Spinal cord (tissue), 10 donors: ENCODE data around the gene UBASH3B. TPM values are rescaled to one million over a fixed set of nuclear protein-coding genes. Genes with fewer than 3 reads are reported as not detected.
A peak's percentile ranks its signal among the peaks of the same experiment; 100 is the strongest.

Experiments used
- DNase-seq, 6 donors: peaks; one replicate each; pipeline versions ENCODE4 v3.0.0 to v3.0.0-alpha.2; 2013 to 2015; ENCODE audit warnings: low spot score in 6 of 6, low read depth in 4 of 6
- H3K27ac ChIP-seq: one replicate; pipeline ENCODE4 v1.5.1; 2013; ENCODE audit warnings: low read depth, low read length, control low read depth
- H3K27me3 ChIP-seq: one replicate; pipeline ENCODE4 v1.6.1; 2013; ENCODE audit warnings: low read length; ENCODE audit not compliant: control insufficient read depth, insufficient read depth
- H3K36me3 ChIP-seq: one replicate; pipeline ENCODE4 v1.6.1; 2013; ENCODE audit warnings: low read length; ENCODE audit not compliant: control insufficient read depth, insufficient read depth
- H3K4me1 ChIP-seq: one replicate; pipeline ENCODE4 v1.6.1; 2013; ENCODE audit warnings: low read length; ENCODE audit not compliant: control insufficient read depth, insufficient read depth
- H3K4me3 ChIP-seq: one replicate; pipeline ENCODE4 v1.5.1; 2013; ENCODE audit warnings: low read depth, low read length, control low read depth
- H3K9me3 ChIP-seq: one replicate; pipeline ENCODE4 v1.6.1; 2013; ENCODE audit warnings: low read length; ENCODE audit not compliant: control insufficient read depth, insufficient read depth
- WGBS: methylation state at CpG from one replicate; pipeline ENCODE4 v1.1.5; 2013; ENCODE audit warnings: missing lambda C conversion rate; ENCODE audit not compliant: insufficient coverage; 5-methylcytosine and 5-hydroxymethylcytosine counted together
- polyA plus RNA-seq, 2 donors: library from polyadenylated mRNA; unstranded; fragments of 120-200 nt; gene quantifications; one replicate each; pipeline ENCODE4 v1.2.1, GENCODE V29; 2013; ENCODE audit not compliant: insufficient read length in 2 of 2
- total RNA-seq, 2 donors: library from RNA; depleted of rRNA in 1 of 2; stranded (reverse); fragments of 120-200 nt in 1 of 2; fragments of >200 nt in 1 of 2; gene quantifications; one replicate each; pipeline versions ENCODE4 v1.2.3 to v1.2.4, GENCODE V29; 2013 to 2014
- donor health status: healthy.

UBASH3B gene
- total and polyA plus RNA-seq, 4 donors, result 6.0 to 17.2 (median 9.6) TPM

GRCh38 chr11:122685041-122685440, 29.5 kb downstream of the UBASH3B start:
- no peaks in the 10 kb centered on the region for H3K27me3 ChIP-seq
- H3K4me3 ChIP-seq, result no peak overlapping the region
- H3K9me3 ChIP-seq, result no peaks in the 10 kb centered on the region
- H3K4me1 ChIP-seq, result no peaks in the 10 kb centered on the region
- WGBS, result 100% methylated on average over 1 of the region's 2 CpGs
- DNase-seq, result no peak
- H3K36me3 ChIP-seq, result no peaks in the 10 kb centered on the region
- no peak overlapping the region for H3K27ac ChIP-seq

- WGBS, result 87% methylated on average over 6 of the region's 8 CpGs
- Histone ChIP-seq H3K27ac (no peak overlapping the region), H3K36me3 (no peaks in the 10 kb centered on the region), H3K4me1 (peaks cover 9% of the 10 kb centered on the region), H3K9me3 (no peaks in the 10 kb centered on the region), H3K27me3 (no peaks in the 10 kb centered on the region), H3K4me3 (no peak overlapping the region)
- no peak for DNase-seq
These were observed 30.6 kb downstream of the UBASH3B start for GRCh38 chr11:122686111-122686510.

DNA sequence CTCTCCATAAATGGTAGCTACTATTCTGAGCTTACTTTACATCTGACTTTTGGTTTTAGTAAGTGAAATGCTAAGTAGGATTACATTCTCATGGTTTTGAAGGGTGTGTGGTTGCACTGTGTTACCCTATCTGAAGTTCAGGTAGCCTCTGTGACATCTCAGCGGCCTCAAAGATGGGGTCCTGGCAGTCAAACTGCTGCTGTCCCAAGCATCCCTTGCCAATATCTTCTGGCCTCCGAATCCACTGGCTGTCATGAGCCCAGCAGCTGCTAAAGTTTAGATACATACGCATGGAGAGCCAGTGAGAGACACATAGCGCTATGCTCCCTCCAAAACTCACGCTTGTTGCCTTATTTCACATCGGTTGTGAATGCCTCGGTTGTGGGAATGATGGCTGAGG, 34.9 kb downstream of the UBASH3B start:
- no peaks in the 10 kb centered on the region for H3K9me3 ChIP-seq
- peaks cover 15% of the 10 kb centered on the region for H3K4me1 ChIP-seq
- peak overlapping the region; percentile 64 for H3K27ac ChIP-seq
- no peak overlapping the region for H3K4me3 ChIP-seq
- 86% methylated on average over 2 of the region's 7 CpGs for WGBS
- no peaks in the 10 kb centered on the region for H3K36me3 ChIP-seq
- DNase-seq, result no peak
- H3K27me3 ChIP-seq, result no peaks in the 10 kb centered on the region

DNA sequence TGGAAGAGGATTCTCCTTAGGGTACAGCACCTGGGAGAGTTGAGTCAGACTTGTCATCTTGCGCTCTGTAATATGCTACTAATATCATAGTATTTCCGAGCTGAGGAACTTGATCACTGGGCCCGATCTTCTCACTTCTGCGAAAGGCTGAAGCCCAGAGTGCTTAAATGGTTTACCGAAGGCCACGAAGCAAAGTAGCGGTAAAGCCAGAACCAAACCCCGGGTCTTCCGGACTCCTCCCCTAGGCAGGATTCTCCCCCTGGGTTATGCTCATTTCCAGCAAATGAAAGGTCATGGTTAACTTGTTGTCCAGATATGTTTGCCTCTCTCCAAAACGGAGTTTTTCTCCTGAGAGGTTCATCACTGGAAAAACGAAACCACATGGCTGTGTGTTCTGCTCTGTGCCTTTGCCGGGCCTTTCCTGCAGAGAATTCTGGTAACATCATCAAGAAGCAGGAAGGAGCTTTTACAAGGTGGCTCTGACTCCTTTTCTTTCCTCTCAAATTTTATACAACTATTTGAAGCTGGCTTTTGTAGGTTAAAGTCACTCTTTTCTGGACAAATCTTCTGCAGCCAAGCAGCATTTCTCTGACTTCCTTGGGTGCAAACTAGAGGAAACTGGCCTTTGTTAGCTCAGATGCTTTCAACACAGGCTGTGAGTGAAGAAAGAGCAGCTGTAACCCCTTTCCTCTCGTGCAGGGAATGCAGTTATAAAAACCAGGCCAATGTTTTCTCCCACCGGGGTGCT, 35.5 kb downstream of the UBASH3B start:
- 59% methylated on average over 11 of the region's 14 CpGs for whole genome bisulfite sequencing
- H3K9me3 ChIP-seq, result no peaks in the 10 kb centered on the region
- peak overlapping the region; percentile 64 for H3K27ac ChIP-seq
- H3K36me3 ChIP-seq, result no peaks in the 10 kb centered on the region
- peak in 3 of 6 donors; percentile 26 to 76 (median 71) for DNase-seq
- peaks cover 15% of the 10 kb centered on the region for H3K4me1 ChIP-seq
- no peak overlapping the region for H3K4me3 ChIP-seq
- H3K27me3 ChIP-seq, result no peaks in the 10 kb centered on the region

GRCh38 chr11:122691549-122692150, 36.1 kb downstream of the UBASH3B start:
- peak in 1 of 6 donors; percentile 49 for DNase-seq
- Histone ChIP-seq H3K4me3 (no peak overlapping the region), H3K9me3 (no peaks in the 10 kb centered on the region), H3K36me3 (no peaks in the 10 kb centered on the region), H3K27me3 (no peaks in the 10 kb centered on the region), H3K4me1 (peaks cover 15% of the 10 kb centered on the region), H3K27ac (peak overlapping the region; percentile 64)
- 30% methylated on average over 2 of the region's 4 CpGs for WGBS

DNA sequence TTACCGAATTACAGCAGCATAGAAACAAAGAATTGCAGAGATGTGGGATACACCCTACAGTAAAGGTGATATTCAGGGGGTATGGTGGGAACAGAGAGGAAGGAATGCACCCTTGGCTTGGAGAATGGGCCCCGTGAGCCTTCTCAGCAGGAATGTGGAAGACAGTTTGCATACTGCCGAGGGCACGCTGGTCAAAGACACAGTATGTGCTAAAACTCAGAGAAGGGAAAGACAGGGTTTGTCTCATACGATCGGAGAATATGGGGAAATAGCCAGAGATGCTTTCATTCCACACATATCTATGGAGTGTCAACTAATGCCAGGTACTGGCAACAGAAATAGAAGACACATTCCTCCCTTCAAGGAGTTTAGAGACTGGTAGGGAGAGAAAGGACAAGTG, 36.9 kb downstream of the UBASH3B start:
- H3K9me3 ChIP-seq, result no peaks in the 10 kb centered on the region
- H3K36me3 ChIP-seq, result no peaks in the 10 kb centered on the region
- WGBS, result 56% methylated on average over 3 of the region's 6 CpGs
- no peaks in the 10 kb centered on the region for H3K27me3 ChIP-seq
- no peak for DNase-seq
- H3K4me1 ChIP-seq, result peaks cover 15% of the 10 kb centered on the region
- peak overlapping the region; percentile 64 for H3K27ac ChIP-seq
- H3K4me3 ChIP-seq, result no peak overlapping the region

- Histone ChIP-seq H3K4me3 (no peak overlapping the region), H3K27me3 (no peaks in the 10 kb centered on the region), H3K36me3 (no peaks in the 10 kb centered on the region), H3K4me1 (peaks cover 15% of the 10 kb centered on the region), H3K9me3 (no peaks in the 10 kb centered on the region), H3K27ac (no peak overlapping the region)
- peak in 2 of 6 donors; percentile 23 to 41 for DNase-seq
- over 99% methylated on average over 8 of the region's 13 CpGs for WGBS
These were observed 39.6 kb downstream of the UBASH3B start for GRCh38 chr11:122695076-122695615.

DNA sequence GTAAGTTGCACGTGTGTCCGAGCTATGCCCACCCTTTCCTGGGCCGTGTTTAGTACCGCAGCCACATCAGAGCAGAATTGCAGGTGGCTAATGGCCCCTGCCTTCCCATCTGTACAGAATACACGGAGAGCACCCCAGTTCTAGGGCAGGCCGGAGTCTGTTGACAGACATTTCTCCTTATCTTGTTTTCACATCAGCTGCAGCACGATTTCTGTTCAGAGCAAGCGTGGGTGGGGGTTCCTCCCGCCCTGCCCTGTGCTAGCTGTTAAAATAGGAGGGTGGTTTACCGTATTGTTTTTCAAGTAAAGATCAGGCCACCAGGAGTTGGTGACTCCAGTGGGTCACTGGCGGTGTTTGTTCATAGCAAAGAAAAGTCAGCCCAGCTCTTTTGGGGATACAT, 41.1 kb downstream of the UBASH3B start:
- H3K4me3 ChIP-seq, result no peak overlapping the region
- H3K36me3 ChIP-seq, result no peaks in the 10 kb centered on the region
- no peaks in the 10 kb centered on the region for H3K27me3 ChIP-seq
- 87% methylated on average over 9 of the region's 11 CpGs for WGBS
- peaks cover 2% of the 10 kb centered on the region for H3K4me1 ChIP-seq
- no peak overlapping the region for H3K27ac ChIP-seq
- no peaks in the 10 kb centered on the region for H3K9me3 ChIP-seq
- no peak for DNase-seq

DNA sequence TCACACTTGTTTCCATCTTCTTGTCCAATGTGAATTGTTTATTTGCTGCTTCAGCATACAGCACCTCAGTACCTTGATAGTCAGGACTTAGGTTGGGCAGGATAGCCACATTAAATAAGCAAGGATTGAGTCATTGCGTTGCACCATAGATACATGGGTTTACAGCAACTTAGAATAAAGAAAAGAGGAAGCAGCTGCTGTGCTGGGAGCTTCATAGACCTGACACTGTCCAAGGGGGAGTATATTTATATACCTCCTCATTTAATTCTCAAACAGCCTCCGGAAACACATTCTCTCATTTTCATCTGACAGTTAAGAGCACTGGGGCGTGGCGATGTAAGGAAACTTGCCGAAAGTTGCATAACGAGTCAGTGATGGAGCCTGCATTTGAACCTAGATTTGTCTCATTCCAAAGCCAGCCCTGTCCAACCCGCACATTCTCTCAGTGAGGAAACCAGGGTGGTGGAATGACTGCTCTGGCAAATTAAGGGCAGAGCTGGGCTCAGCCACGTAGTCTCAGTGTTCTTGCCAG, 42.2 kb downstream of the UBASH3B start:
- no peaks in the 10 kb centered on the region for H3K9me3 ChIP-seq
- no peaks in the 10 kb centered on the region for H3K4me1 ChIP-seq
- H3K4me3 ChIP-seq, result no peak overlapping the region
- no peak for DNase-seq
- WGBS, result 85% methylated on average over 5 of the region's 8 CpGs
- H3K27ac ChIP-seq, result no peak overlapping the region
- H3K27me3 ChIP-seq, result no peaks in the 10 kb centered on the region
- H3K36me3 ChIP-seq, result no peaks in the 10 kb centered on the region
